Fibroblast of villous mesenchyme (primary cell): Measurements from ENCODE around the gene CREB3L2. TPM values are rescaled to one million over a fixed set of nuclear protein-coding genes. Genes with fewer than 3 reads are reported as not detected.

Experiments used
- DNase-seq: peaks from one replicate; pipeline ENCODE4 v3.0.0-alpha.2; 2010; ENCODE audit warnings: low read depth
- H3K4me3 ChIP-seq: 2 replicates; pipeline ENCODE4 v1.5.1; 2011; ENCODE audit warnings: low read depth, mild to moderate bottlenecking, low read length
- total RNA-seq: library from RNA; depleted of rRNA; stranded (reverse); fragments of >200 nt; gene quantifications from 2 replicates; pipeline ENCODE4 v1.2.3, GENCODE V29; 2012
- TF ChIP-seq, protein P1 (sequence below): IDR thresholded peaks from 2 replicates; pipeline ENCODE4 v1.5.1; 2012; ENCODE audit warnings: low read depth, mild to moderate bottlenecking, low read length; ENCODE audit not compliant: insufficient read depth

CREB3L2 gene
- total RNA-seq, 1 donor, result 33.2 TPM

- TF ChIP-seq, protein P1, sequence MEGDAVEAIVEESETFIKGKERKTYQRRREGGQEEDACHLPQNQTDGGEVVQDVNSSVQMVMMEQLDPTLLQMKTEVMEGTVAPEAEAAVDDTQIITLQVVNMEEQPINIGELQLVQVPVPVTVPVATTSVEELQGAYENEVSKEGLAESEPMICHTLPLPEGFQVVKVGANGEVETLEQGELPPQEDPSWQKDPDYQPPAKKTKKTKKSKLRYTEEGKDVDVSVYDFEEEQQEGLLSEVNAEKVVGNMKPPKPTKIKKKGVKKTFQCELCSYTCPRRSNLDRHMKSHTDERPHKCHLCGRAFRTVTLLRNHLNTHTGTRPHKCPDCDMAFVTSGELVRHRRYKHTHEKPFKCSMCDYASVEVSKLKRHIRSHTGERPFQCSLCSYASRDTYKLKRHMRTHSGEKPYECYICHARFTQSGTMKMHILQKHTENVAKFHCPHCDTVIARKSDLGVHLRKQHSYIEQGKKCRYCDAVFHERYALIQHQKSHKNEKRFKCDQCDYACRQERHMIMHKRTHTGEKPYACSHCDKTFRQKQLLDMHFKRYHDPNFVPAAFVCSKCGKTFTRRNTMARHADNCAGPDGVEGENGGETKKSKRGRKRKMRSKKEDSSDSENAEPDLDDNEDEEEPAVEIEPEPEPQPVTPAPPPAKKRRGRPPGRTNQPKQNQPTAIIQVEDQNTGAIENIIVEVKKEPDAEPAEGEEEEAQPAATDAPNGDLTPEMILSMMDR, result no peak
- no peak overlapping the region for H3K4me3 ChIP-seq
- no peak for DNase-seq
Measured at GRCh38 chr7:137886281-137886680, 115.6 kb downstream of the CREB3L2 start.

- H3K4me3 ChIP-seq, result no peak overlapping the region
- TF ChIP-seq, protein P1, result no peak
- no peak for DNase-seq
Measured at GRCh38 chr7:137885678-137886077, 116.2 kb downstream of the CREB3L2 start.

DNA sequence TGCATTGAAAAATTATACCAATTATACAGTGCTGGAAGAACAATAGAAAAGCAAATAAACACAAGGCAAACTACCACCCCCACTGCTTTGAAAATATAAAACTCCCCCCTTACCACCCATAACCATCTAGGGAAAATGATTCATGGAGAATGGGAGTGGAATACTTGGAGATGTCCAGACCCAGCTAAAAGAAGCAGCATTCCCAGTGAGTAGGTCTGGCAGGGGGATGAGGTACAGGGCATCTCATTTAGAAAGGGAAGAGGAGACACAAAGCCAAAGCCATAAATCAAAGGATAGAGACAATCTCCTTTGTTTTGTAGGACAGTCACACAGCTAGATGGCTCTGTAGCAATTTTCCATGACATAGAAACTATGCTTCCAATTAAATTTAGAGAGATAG is 119.1 kb downstream of the CREB3L2 start:
- no peak for DNase-seq
- TF ChIP-seq, protein P1, result no peak
- no peak overlapping the region for H3K4me3 ChIP-seq

GRCh38 chr7:137882261-137882668 is 119.6 kb downstream of the CREB3L2 start:
- TF ChIP-seq, protein P1, result no peak
- DNase-seq, result peak; percentile 90
- no peak overlapping the region for H3K4me3 ChIP-seq

GRCh38 chr7:137881607-137882260 is 120.2 kb downstream of the CREB3L2 start:
- DNase-seq, result no peak
- TF ChIP-seq, protein P1, result no peak
- H3K4me3 ChIP-seq, result no peak overlapping the region

GRCh38 chr7:137880432-137880831 is 121.5 kb downstream of the CREB3L2 start:
- H3K4me3 ChIP-seq, result no peak overlapping the region
- DNase-seq, result peak; percentile 89
- TF ChIP-seq, protein P1, result no peak
